ENCODE measurements around the gene MYH7.

Gene MYH7

GRCh38 chr14:23378612-23379220, 56.7 kb downstream of the MYH7 start:
- H3K4me3 ChIP-seq, result no peak overlapping the region
- H3K27ac ChIP-seq, result no peak overlapping the region

GRCh38 chr14:23377573-23378563, 57.6 kb downstream of the MYH7 start:
- no peak overlapping the region for H3K4me3 ChIP-seq
- no peak overlapping the region for H3K27ac ChIP-seq

DNA sequence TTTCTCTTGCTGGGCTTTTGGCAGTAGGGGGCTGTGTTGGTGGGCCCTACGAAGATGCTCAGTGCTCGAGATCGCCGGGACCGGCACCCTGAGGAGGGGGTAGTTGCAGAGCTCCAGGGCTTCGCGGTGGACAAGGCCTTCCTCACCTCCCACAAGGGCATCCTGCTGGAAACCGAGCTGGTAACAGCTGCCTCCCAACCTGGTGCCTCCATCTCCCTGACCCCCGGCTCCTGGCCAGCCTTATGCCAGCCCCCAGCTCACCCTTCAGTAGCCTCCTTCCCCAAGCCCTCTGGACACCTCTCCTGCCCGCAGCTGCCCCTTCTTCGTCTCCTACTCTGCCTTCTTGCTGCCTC, 58.3 kb downstream of the MYH7 start:
- H3K4me3 ChIP-seq, result no peak overlapping the region
- H3K27ac ChIP-seq, result no peak overlapping the region

- Histone ChIP-seq H3K27ac (no peak within 1 kb of the TSS), H3K4me3 (no peak within 1 kb of the TSS)
Observed at GRCh38 chr14:23376482-23377197, 58.8 kb downstream of the MYH7 start, which contains the start of gene CMTM5. CMTM5 (plus strand) TSS chr14:23377046; CDS start chr14:23377252, 206 bp downstream.

GRCh38 chr14:23375527-23376251, 59.8 kb downstream of the MYH7 start:
- Histone ChIP-seq H3K27ac (no peak overlapping the region), H3K4me3 (no peak overlapping the region)

DNA sequence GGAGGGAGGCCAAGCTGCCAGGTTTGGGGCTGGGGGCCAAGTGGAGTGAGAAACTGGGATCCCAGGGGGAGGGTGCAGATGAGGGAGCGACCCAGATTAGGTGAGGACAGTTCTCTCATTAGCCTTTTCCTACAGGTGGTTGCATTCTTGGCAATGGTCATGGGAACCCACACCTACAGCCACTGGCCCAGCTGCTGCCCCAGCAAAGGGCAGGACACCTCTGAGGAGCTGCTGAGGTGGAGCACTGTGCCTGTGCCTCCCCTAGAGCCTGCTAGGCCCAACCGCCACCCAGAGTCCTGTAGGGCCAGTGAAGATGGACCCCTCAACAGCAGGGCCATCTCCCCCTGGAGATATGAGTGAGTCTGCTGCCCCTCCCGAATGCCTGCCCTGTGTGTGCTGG, 62.4 kb downstream of the MYH7 start:
- Histone ChIP-seq H3K4me3 (no peak overlapping the region), H3K27ac (no peak overlapping the region)

- no peak within 1 kb of the TSS for H3K27ac ChIP-seq
- H3K4me3 ChIP-seq, result no peak within 1 kb of the TSS
Observed at GRCh38 chr14:23372509-23372908, 63.0 kb downstream of the MYH7 start, which contains the start of gene IL25. IL25 (plus strand) TSS chr14:23372809.

DNA sequence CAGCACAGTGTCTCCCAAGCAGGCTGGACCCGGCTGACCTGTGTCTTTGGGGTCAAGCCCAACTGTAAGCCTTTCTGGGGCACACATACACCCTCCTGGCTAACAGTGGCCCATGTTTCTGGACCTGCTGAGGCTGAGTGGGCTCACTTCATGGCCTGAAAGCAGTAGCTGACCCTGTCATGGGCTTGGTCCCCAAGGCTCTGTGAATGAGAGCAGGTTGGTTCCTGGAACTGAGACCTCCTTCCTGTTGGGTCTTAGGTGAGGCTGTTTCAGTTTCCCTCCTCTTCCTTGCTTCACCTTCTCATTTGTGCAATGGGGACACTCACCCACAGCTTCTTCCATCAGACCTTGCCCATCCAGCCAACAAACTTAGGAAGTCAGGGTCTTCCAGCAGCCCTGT, 63.6 kb downstream of the MYH7 start:
- Histone ChIP-seq H3K4me3 (no peak overlapping the region), H3K27ac (no peak overlapping the region)

GRCh38 chr14:23370221-23370620, 65.2 kb downstream of the MYH7 start:
- H3K4me3 ChIP-seq, result no peak overlapping the region
- H3K27ac ChIP-seq, result peak overlapping the region in 4 of 21 experiments; percentile 16 to 52 (median 26)

DNA sequence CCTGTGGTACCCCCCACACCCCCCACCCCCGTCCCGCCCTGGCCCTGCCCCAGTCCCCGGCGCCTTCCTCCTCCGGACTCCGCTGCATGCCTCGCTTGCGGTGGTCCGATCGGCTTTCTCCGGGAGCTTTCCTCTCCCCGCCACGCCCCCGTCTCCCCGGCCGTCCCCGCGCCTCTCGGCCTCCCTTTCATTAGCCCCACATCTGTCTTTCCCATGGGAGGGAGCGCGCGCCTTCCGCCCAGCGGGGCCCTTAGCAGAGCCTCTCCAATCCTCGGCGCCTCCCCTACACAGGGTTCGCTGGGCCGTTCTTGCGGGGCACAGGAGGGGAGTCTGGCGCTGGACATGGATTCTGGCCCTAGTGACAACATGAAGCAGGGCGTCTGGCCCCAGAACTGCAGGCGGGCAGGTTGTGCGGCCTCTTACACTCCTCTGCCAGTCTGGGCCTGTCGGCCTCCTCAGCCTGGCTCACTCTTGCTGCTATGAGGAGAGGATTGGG, 69.0 kb downstream of the MYH7 start:
- Histone ChIP-seq H3K4me3 (peak overlapping the region; percentile 44 to 63 (median 51)), H3K27ac (peak overlapping the region in 20 of 21 experiments; percentile 80 to 99 (median 96))

- Histone ChIP-seq H3K27ac (peak overlapping the region; percentile 48 to 99 (median 96)), H3K4me3 (peak overlapping the region; percentile 44 to 63 (median 51))
Observed at GRCh38 chr14:23365732-23366425, 69.6 kb downstream of the MYH7 start.

- Histone ChIP-seq H3K4me3 (peak within 1 kb of the TSS; percentile 44 to 63 (median 51)), H3K27ac (peak within 1 kb of the TSS; percentile 48 to 99 (median 96))
Observed at GRCh38 chr14:23365036-23365731, 70.3 kb downstream of the MYH7 start, which contains the start of gene EFS. EFS (minus strand) TSS chr14:23365172; CDS start chr14:23365025, 147 bp downstream.

GRCh38 chr14:23364164-23365035, 71.1 kb downstream of the MYH7 start:
- Histone ChIP-seq H3K4me3 (peak overlapping the region; percentile 44 to 63 (median 51)), H3K27ac (peak overlapping the region; percentile 48 to 99 (median 96))
